Measurements from ENCODE around the gene CTSL. TPM values are rescaled to one million over a fixed set of nuclear protein-coding genes. Genes with fewer than 3 reads are reported as not detected.
A peak's percentile ranks its signal among the peaks of the same experiment; 100 is the strongest.

Gene CTSL
- total RNA-seq, 1 donor from 2014 or later: 35.0 TPM

GRCh38 chr9:87760529-87760928 lies 34.6 kb downstream of the CTSL start:
- no peak for ATAC-seq

DNA sequence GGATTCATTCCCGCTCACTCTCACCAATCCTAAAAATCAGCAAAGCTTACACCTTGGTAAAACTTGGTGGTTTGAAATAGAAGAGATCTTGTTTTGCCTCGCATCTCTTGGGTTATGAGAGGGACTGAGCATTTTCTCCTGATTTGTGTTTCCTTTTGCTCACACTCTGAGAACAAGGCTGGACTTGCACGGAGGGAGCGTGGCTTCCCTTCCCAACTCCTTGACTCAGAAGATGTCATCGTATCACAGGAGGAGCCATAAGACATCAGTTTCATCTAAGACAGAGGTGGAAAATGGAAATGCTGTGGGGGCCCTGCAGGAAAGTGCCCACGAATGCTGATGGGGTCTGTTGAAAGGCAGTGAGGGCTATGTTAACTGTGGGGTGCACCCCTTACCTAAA lies 37.4 kb downstream of the CTSL start:
- ATAC-seq: peak; percentile 69

GRCh38 chr9:87765521-87765920 lies 39.6 kb downstream of the CTSL start:
- no peak for ATAC-seq

DNA sequence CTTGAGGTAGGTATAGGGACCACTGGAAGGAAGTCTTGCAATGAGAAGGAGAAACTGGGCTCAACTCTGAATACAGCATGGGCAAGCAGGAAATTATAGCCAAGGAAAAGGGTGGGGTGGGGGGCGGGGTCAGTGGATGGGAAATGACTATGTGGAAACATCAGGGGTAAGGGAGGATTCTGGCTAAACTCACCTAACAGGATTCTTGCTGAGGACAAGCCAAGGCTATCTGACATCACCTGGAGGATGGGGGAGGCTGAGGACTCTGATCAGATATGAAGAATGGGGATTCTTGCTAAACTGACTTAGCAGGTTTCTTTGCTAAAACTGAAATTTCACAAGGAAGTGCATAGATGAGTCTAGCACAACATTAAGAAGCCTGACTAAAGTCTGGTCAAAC lies 40.8 kb downstream of the CTSL start:
- peak; percentile 98 for ATAC-seq

- ATAC-seq: peak; percentile 31
These were observed 44.8 kb downstream of the CTSL start for GRCh38 chr9:87770616-87771315.

GRCh38 chr9:87771316-87772006 lies 45.5 kb downstream of the CTSL start:
- ATAC-seq: no peak

DNA sequence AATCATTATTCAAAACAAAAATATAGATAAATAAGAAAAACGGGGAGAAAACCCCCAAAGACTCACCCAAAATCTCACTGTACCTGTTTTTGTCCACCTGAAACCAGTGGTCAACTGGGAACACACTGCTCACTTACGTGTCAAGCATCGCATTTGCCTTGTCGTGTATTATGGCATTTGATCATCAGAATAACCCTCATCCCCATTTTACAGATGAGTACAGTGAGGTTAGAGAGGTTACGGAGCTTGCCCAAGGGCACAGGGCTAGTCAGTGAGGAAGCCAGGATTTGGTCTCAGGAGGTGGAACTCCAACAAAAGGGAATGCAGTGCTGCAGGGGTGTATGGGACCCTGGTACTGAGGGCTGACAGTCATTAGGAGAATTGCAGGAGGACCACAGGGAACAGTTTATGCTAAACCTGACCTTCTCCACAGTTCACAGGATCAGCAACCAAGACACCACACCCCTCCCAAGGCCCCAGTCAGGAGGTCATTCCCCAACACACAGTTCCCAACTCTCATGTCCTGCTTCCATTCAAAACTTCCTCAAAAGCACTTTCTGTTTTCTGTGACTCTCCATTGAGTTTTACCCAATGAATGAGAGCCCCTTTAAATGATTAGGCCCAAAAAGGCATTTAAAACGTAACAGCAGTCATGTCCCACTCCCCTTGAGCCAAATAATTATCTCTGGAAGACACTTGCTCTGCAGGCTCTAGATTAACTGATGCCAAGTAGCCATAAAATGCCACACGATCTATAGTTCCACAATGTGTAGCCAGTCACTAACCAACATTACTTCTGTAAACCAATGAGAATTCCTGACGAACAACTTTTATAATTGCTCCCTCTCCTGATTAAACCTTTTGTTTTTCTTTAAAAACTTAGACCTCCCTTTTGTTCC lies 50.8 kb downstream of the CTSL start:
- ATAC-seq: no peak

GRCh38 chr9:87778996-87779395 lies 53.1 kb downstream of the CTSL start:
- peak; percentile 80 for ATAC-seq

Other genes starting within 250 kb of the CTSL start
- 5.4 TPM for gene DAPK1, start 228.3 kb upstream of the CTSL start, total RNA-seq
- gene SPATA31E1, start 156.8 kb downstream of the CTSL start, total RNA-seq: not detected
- not detected for gene SPATA31C1, start 191.8 kb downstream of the CTSL start, total RNA-seq
- 1.6 TPM for gene CDK20, start 248.4 kb downstream of the CTSL start, total RNA-seq

Data from esophagus mucosa (tissue), 1 donor.